GM12874 (cell line): Measurements from ENCODE around the gene EIF4G2.

ENCODE experiments used
- TF ChIP-seq, protein P1 (sequence below): IDR thresholded peaks from 2 replicates; pipeline ENCODE4 v1.5.1; 2011; ENCODE audit warnings: low read depth, mild to moderate bottlenecking, control low read depth, low read length, moderate library complexity; ENCODE audit not compliant: insufficient read depth

The EIF4G2 gene

DNA sequence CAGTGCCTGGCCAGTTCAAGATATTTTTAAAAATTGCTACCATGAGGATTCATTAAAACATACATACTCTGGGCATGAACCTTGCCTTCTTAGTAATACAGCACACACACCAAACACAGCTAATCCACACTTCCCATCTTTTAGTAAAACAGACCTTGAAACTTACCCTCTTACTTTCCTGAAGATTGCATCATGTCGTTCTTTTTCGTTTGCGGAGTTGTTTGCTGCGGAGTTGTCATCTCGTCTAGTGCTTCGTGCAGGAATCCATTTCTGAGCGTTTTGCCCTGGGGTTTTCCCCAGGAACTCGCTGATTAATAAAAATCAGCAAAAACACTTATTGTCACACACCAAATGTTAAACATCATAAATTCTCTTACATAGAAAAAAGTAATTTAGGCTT is 3.0 kb downstream of the EIF4G2 start:
- TF ChIP-seq, protein P1, sequence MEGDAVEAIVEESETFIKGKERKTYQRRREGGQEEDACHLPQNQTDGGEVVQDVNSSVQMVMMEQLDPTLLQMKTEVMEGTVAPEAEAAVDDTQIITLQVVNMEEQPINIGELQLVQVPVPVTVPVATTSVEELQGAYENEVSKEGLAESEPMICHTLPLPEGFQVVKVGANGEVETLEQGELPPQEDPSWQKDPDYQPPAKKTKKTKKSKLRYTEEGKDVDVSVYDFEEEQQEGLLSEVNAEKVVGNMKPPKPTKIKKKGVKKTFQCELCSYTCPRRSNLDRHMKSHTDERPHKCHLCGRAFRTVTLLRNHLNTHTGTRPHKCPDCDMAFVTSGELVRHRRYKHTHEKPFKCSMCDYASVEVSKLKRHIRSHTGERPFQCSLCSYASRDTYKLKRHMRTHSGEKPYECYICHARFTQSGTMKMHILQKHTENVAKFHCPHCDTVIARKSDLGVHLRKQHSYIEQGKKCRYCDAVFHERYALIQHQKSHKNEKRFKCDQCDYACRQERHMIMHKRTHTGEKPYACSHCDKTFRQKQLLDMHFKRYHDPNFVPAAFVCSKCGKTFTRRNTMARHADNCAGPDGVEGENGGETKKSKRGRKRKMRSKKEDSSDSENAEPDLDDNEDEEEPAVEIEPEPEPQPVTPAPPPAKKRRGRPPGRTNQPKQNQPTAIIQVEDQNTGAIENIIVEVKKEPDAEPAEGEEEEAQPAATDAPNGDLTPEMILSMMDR, result no peak

DNA sequence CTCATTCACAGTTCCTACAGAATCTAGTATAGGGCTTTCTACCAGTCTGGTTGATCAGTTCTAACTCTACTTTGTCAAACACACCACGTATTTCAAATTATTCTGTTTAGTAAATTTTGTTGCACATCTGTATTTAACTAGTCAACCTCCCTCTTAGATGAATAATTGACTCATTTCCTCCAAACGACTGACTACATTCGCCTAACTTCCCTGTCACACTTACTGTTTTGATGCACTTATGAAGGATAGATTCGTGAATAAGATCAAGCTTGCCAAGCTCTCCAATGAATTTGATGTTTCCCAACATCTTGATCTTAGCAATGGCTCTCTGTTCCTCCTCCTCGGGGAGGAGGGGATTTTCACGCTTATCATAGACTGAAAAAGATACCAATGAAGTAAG is 5.0 kb downstream of the EIF4G2 start:
- TF ChIP-seq, protein P1, result no peak

DNA sequence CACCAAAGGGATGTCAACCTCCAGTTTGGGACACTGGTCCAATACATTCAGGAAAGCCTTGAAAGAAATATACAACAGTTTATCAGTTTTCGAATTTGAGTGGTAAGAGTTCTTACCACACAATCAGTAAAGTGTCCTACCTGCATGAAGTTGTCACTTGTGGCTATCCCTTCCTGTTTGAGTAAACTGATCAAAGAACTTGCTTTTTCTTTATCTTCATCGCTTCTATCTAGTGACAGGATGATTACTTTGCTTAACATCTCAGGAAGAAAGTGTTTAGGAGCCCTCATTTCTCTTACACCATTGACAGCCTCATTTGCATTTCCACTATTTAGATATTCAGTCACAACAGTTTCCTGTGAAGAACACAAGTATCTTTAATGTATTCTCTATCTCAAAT is 8.4 kb downstream of the EIF4G2 start:
- TF ChIP-seq, protein P1, result no peak

DNA sequence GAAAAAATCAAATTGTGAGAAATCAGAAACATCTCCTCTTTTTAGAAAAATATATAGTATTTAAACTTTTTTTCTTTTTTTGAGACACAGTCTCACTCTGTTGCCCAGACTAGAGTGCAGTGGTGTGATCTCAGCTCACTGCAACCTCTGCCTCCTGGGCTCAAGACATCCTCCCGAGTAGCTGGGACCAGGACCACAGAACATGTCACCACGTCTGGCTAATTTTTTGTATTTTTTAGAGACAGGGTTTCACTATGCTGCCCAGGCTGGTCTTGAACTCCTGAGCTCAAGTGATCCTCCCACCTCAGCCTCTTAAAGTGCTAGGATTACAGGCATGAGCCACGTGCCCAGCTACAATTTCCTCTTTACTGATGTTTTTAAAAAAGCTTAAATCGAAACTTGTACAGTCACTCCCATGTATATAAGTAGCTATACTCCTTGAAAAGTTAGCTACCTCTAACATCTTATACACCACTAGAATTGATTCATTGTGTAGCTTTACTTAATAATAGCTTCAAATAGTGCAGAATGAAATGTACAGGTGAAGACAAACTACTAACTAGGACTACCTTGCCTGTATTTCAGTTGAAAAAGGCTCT is 10.3 kb downstream of the EIF4G2 start:
- TF ChIP-seq, protein P1, result no peak

DNA sequence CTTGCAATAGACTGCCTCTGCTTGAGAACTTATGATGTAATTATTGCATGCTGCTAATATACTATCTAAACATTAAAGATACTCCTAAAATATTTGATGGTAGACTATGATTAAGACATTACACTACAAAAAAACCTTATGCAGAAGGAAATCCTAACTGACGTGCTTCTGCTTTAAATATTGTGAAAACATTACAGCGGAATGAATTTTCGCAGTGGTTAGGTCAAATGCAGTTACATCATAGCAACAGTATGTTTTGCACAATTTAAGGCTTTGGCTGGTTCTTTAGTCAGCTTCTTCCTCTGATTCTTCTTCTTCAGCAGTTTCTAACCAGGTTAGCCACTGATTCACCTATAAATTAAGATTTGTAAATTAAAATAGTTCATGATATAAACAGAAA is 11.2 kb downstream of the EIF4G2 start:
- TF ChIP-seq, protein P1, result no peak

DNA sequence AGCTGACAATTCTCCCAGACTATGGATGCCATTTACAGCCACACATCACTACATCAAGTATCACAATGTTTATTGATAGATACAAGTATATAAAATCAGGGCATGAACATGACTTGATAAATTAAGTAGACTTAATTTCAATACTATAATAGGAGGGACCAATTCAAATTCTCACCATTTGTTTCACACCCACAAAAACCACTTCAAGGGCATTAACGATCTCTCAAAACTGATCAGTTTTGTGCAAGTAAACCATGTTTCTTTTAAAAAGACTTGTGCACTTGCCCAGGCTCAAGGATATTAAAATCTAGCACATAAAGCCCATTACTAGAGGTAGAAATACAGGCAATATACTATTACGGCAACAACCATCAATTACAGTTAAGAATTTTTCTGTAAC is 11.7 kb downstream of the EIF4G2 start:
- TF ChIP-seq, protein P1, result no peak

DNA sequence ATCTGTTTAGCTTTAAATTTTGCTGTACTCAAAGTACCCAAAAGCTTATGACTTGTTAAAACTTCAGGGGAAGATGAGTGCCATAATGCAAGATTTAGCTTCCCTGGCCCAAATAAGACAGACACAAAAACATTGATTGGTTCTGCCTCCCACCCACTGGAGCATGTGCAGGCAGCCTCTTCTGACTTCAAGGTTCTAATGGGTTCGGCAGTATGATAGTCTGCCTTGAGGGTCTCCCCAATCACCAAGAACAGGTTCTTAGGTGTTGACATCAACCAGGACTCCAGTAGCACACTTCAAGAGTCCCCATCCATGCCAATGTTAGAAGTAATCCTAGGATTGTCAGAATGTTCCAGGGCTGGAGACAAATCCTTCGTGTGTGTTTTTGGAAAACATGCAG is 12.5 kb downstream of the EIF4G2 start:
- TF ChIP-seq, protein P1, result no peak
